GM13977 (cell line): ENCODE results near the gene APOBEC3B.

Experiments
- DNase-seq: peaks from one replicate; pipeline ENCODE4 v3.0.0; 2012; ENCODE audit warnings: low spot score
- in situ Hi-C: fragments of 300-500 bp; cut with MboI; formaldehyde crosslinking; loops from one replicate; pipeline ENCODE4 v1.12.0; 2022; ENCODE audit warnings: low sequenced_read_pairs, low pct_unique_long_range_greater_than_20kb, mixed read lengths, inconsistent platforms; ENCODE audit not compliant: unreplicated experiment
- TF ChIP-seq, protein P1 (sequence below): IDR thresholded peaks from 2 replicates; pipeline ENCODE4 v1.5.1; 2012; ENCODE audit warnings: mild to moderate bottlenecking, control low read depth; ENCODE audit not compliant: insufficient read depth; ENCODE audit errors: extremely low read depth, missing control alignments

APOBEC3B gene

DNA sequence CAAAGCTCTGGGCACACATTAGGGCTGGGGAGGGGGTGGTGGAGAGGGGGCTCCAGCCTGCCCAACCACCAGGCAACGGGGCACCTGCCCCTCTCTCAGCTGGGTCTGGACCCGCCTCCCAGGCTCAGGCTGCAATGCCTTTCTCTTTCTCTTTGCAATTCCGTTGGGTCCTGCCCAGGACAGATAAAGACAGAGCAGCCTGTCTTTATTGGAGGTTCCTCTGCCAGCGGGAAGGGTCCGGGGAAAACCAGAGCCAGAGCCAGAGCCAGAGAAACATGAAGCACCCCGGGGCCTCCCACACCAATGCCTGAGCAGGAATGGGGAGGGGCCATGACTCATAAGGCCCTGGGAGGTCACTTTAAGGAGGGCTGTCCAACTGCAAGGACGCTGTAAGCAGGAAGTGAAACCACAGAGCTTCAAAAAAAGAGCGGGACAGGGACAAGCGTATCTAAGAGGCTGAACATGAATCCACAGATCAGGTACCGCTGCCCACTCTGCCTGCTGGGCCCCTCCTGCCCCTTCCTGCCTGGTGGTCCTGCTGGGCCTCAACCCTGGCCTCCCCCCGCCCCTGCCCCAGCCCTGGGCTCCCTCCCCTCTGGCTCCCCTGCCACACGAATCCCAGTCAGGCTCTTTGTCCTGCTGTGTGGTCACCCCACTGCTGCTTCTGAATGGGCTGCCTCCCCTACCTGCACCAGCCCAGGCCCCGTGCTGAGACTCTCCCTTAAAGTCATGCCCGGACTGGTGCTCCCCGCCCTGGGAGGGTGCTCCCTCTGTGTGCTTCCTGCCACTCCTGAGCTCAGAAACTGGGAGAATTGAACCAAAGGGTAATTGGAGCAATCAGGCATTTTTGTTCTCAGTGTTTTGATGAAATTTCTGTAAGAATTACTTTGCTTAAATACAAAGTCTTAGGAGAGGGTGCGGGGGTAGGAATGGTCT, at the start of gene APOBEC3B:
Gene APOBEC3B, plus strand, starts transcription at position 356 of the 936 bp plus-strand sequence. Its CDS starts 107 bp downstream, at position 463.
- in situ Hi-C loops, result no loop called here
- TF ChIP-seq, protein P1, sequence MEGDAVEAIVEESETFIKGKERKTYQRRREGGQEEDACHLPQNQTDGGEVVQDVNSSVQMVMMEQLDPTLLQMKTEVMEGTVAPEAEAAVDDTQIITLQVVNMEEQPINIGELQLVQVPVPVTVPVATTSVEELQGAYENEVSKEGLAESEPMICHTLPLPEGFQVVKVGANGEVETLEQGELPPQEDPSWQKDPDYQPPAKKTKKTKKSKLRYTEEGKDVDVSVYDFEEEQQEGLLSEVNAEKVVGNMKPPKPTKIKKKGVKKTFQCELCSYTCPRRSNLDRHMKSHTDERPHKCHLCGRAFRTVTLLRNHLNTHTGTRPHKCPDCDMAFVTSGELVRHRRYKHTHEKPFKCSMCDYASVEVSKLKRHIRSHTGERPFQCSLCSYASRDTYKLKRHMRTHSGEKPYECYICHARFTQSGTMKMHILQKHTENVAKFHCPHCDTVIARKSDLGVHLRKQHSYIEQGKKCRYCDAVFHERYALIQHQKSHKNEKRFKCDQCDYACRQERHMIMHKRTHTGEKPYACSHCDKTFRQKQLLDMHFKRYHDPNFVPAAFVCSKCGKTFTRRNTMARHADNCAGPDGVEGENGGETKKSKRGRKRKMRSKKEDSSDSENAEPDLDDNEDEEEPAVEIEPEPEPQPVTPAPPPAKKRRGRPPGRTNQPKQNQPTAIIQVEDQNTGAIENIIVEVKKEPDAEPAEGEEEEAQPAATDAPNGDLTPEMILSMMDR, result no peak
- peak; percentile 88 for DNase-seq

DNA sequence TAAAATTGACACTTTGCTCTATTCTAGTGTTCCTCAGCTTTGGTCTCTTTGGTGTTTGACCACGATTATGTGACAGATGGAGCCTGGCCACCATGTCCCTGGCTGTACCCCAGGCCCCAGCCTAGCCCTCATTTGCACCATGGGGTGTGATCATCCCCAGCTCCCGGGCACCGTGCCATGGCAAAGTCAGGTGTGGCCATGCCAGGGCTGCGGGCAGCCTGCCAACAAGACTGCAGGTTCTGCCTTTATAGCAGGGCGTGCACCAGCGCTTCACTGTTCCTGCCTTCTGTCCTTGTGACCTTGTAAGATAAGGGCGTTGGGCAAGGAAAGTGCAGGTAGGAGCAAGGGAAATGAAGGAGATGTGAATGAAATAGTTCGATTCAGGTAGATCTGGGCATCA, 47.1 kb upstream of the APOBEC3B start:
- TF ChIP-seq, protein P1, result no peak
- DNase-seq, result no peak
- in situ Hi-C loops, result no loop called here

DNA sequence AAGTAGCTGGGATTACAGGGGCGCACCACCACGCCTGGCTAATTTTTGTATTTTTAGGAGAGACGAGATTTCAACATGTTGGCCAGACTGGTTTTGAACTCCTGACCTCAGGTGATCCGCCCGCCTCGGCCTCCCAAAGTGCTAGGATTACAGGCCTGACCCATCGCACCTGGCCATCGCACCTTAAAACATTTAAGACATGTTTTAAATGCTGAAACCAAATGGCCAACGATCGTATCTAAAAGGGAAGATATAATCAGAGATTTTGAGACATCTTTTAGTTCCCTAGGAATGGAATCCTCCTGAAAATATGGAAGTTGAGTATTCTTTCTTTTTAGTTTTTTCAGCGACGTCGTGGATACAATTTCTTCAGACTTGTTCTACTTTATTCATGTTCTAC, 46.5 kb upstream of the APOBEC3B start:
- in situ Hi-C loops, result no loop called here
- TF ChIP-seq, protein P1, result no peak
- DNase-seq, result no peak

DNA sequence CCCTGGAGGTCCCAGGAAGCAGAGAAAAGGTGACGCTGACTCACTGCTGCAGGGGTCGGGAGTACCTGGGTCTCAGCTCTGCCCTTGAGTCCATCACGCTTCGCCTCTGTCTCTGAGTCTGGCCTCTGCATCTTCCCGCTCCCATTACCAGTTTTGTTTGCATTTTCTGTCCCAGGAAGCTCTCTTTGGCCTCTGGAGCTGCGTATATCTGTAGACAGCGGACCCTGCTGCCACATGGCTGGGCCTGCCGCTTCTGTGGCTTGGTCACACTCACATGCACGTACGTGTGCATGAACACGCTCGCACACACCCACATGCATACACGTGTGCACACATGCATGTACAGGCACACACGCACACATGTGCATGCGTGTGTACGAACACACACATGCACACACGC, 45.6 kb upstream of the APOBEC3B start:
- no peak for DNase-seq

DNA sequence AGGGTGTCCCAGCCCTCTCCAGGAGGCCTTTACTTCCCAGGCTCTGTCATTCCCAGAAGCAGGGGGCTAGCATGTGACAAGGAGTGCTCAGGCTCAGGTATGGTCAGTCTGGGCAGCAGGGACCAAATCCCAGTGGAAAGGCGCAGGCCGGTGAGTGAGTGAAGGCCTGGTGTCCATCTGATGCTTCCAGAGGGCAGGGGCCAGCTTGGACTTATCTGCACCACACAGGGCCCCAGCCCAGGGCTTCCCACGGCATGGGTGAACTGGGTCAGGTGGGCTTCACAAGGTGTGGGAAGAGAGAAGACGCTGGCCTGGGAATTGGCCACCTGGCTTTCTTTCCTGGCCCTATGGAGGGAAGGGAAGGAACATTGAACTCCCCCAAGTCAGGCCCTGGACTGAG, 45.1 kb upstream of the APOBEC3B start:
- no peak for DNase-seq
- in situ Hi-C loops, result no loop called here
- TF ChIP-seq, protein P1, result no peak

More for the DNA sequence above, 45.6 kb upstream of the APOBEC3B start:
- TF ChIP-seq, protein P1, result no peak
- in situ Hi-C loops, result no loop called here

DNA sequence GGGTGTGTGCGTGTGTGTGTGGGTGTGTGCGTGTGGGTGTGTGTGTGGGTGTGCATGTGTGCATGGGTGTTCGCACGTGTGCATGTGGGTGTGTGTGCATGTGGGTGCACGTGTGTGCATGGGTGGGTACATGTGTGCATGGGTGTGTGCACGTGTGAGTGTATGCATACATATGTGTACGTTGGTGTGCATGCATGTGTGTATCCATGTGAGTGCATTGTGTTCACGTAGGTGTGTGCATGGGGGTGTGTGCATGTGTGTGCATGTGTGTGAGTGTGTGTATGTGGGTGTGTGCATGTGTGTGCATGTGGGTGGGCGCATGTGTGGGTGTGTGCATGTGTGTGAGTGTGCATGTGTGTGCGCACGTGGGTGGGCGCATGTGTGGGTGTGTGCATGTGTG, 44.6 kb upstream of the APOBEC3B start:
- in situ Hi-C loops, result no loop called here
- TF ChIP-seq, protein P1, result no peak
- no peak for DNase-seq
